ENCODE data around the gene MYO10.

DNA sequence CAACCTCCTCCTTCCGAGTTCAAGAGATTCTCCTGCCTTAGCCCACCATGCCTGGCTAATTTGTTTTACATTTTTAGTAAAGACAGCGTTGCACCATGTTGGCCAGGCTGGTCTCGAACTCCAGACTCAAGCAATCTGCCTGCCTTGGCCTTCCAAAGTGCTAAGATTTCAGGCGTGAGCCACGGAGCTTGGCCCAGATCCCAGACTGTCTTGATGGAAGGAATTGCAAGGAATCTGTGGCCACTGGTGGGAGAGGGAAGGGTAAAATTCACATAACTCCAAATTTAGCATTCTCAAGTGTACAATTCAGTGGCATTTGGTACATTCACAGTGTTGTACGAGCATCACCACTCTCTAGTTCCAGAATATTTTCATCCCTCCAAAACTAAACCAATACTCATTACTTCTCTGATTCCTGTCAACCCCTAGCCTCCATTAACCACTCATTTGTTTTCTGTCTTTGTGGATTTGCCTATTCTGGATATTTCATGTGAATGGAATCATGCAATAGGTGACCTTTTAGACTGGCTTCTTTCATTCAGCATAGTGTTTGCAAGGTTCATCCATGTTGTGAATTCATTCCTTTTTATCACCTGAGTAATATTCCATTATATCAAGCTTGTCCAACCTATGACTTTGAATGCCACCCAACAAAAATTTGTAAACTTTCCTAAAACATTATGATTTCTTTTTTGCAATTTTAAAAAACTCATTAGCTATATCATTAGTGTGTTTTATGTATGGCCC, 8.9 kb upstream of the MYO10 start:
- TF ChIP-seq POLR2A (IDR thresholded peaks at IDR 0.05; ENCODE audit: control extremely low read depth in 1 of 2, low read depth in 2 of 2, low read length in 2 of 2) (no peak), TAF1 (IDR thresholded peaks at IDR 0.05; ENCODE audit: low read depth, low read length) (no peak), GABPA (IDR thresholded peaks at IDR 0.05; ENCODE audit: borderline replicate concordance, insufficient read depth, low read length) (no peak), SAP30 (IDR thresholded peaks at IDR 0.05; ENCODE audit: insufficient read depth, insufficient replicate concordance, low read length) (no peak), CHD2 (IDR thresholded peaks at IDR 0.05; ENCODE audit: low read length) (no peak), SIN3A (conservative IDR thresholded peaks at IDR 0.05 in 1 of 2, IDR thresholded peaks at IDR 0.05 in 1 of 2; ENCODE audit: low read depth in 1 of 2, low read length in 2 of 2) (no peak), NANOG (IDR thresholded peaks at IDR 0.05; ENCODE audit: insufficient read depth, low read depth, low read length, poor library complexity, severe bottlenecking) (no peak)
- TF ChIP-seq, protein P1, sequence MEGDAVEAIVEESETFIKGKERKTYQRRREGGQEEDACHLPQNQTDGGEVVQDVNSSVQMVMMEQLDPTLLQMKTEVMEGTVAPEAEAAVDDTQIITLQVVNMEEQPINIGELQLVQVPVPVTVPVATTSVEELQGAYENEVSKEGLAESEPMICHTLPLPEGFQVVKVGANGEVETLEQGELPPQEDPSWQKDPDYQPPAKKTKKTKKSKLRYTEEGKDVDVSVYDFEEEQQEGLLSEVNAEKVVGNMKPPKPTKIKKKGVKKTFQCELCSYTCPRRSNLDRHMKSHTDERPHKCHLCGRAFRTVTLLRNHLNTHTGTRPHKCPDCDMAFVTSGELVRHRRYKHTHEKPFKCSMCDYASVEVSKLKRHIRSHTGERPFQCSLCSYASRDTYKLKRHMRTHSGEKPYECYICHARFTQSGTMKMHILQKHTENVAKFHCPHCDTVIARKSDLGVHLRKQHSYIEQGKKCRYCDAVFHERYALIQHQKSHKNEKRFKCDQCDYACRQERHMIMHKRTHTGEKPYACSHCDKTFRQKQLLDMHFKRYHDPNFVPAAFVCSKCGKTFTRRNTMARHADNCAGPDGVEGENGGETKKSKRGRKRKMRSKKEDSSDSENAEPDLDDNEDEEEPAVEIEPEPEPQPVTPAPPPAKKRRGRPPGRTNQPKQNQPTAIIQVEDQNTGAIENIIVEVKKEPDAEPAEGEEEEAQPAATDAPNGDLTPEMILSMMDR (IDR thresholded peaks at IDR 0.05; ENCODE audit: control extremely low read depth in 1 of 3, insufficient read depth in 1 of 3, low read depth in 1 of 3, low read length in 3 of 3) = no peak
